Measurements from ENCODE around the gene TRDN. TPM values are rescaled to one million over a fixed set of nuclear protein-coding genes. Genes with fewer than 3 reads are reported as not detected.
"Not testable (repeated sequence)": the region's sequence is repeated elsewhere in the genome, so short reads cannot be mapped to it uniquely, and the experiment has no call there.

TRDN gene
- total RNA-seq, 1 experiment from 2014 or later: 10.4 TPM

GRCh38 chr6:123562264-123562663, 74.5 kb downstream of the TRDN start:
- Histone ChIP-seq H3K79me1 (ENCODE audit: insufficient read depth, low read depth, low read length, poor library complexity, severe bottlenecking) (no peaks in the 10 kb centered on the region), H4K5ac (ENCODE audit: insufficient read length, low read depth, low read length) (no peak overlapping the region), H3K79me2 (ENCODE audit: insufficient read depth, low read length) (no peaks in the 10 kb centered on the region; the same call in 1 of the 2 replicates), H3K56ac (ENCODE audit: insufficient read length, low read depth, low read length) (no peak overlapping the region), H3K4ac (ENCODE audit: low read depth, low read length) (no peak overlapping the region), H3K4me1 (ENCODE audit: insufficient read depth, low read length) (peaks cover 7% of the 10 kb centered on the region), H3K27ac (ENCODE audit: insufficient read length, low read depth, low read length) (no peak overlapping the region), H3K23me2 (ENCODE audit: insufficient read length, low read depth, low read length, poor library complexity, severe bottlenecking) (no peaks in the 10 kb centered on the region), H4K91ac (ENCODE audit: insufficient read length, low read depth, low read length) (no peak overlapping the region), H2BK12ac (ENCODE audit: insufficient read length, low read depth, low read length) (no peak overlapping the region), H3K4me2 (ENCODE audit: insufficient read depth, insufficient read length, low read length) (no peak overlapping the region), H3K27me3 (ENCODE audit: insufficient read depth, low read length) (no peaks in the 10 kb centered on the region), H2BK5ac (ENCODE audit: insufficient read length, low read length) (no peak overlapping the region), H4K8ac (replicated peaks; ENCODE audit: insufficient read length, low read depth, low read length) (no peak overlapping the region), H3K18ac (ENCODE audit: insufficient read length, low read depth, low read length) (no peak overlapping the region), H3K9ac (ENCODE audit: extremely low read depth, insufficient read length, low read length) (no peak overlapping the region), H3K14ac (ENCODE audit: insufficient read depth, low read length) (no peak overlapping the region), H3K23ac (ENCODE audit: insufficient read length, low read depth, low read length) (no peak overlapping the region), H2BK20ac (ENCODE audit: low read depth, low read length, poor library complexity, severe bottlenecking) (no peak overlapping the region), H2AFZ (ENCODE audit: low read length) (no peak overlapping the region), H3K9me3 (ENCODE audit: control insufficient read depth, low read depth, low read length) (no peaks in the 10 kb centered on the region), H2AK5ac (ENCODE audit: insufficient read length, low read length) (no peak overlapping the region), H4K20me1 (ENCODE audit: control insufficient read depth, insufficient read depth, insufficient read length) (no peaks in the 10 kb centered on the region), H3T11ph (ENCODE audit: low read length) (no peak overlapping the region), H2BK15ac (ENCODE audit: low read depth, low read length) (no peak overlapping the region), H2BK120ac (ENCODE audit: low read depth, low read length, poor library complexity, severe bottlenecking) (no peak overlapping the region)
- H3K9me3 Mint-ChIP-seq: peaks cover 0 to 11% of the 10 kb centered on the region in 2 experiments; a peak in 3 of 5 replicates
- peaks cover 31 to 59% of the 10 kb centered on the region in 2 experiments for H3K4me1 Mint-ChIP-seq
- peaks cover 0 to 20% (median 8%) of the 10 kb centered on the region in 3 experiments; a peak in 4 of 7 replicates for H3K36me3 Mint-ChIP-seq (ENCODE audit: insufficient read depth in 1 of 3, low read depth in 3 of 3)
- no peak for TF ChIP-seq CTCF (conservative IDR thresholded peaks at IDR 0.05)
- peak overlapping the region in 1 of 3 experiments; percentile 72; a peak in 3 of 7 replicates for H3K27ac Mint-ChIP-seq
- no peaks in the 10 kb centered on the region for H3K27me3 Mint-ChIP-seq (ENCODE audit: low read depth)
- DNase-seq: no peak
- no peak overlapping the region for H3K4me3 Mint-ChIP-seq
- no CpG with 5 or more reads among the region's 1 CpG for WGBS (ENCODE audit: extremely low coverage, insufficient read length, low lambda C conversion rate)

GRCh38 chr6:123559816-123560215, 76.9 kb downstream of the TRDN start:
- H3K79me2 ChIP-seq (ENCODE audit: insufficient read depth, low read length); H4K20me1 ChIP-seq (ENCODE audit: control insufficient read depth, insufficient read depth, insufficient read length); H3K18ac ChIP-seq (ENCODE audit: insufficient read length, low read depth, low read length); H2BK20ac ChIP-seq (ENCODE audit: low read depth, low read length, poor library complexity, severe bottlenecking); H4K8ac ChIP-seq (replicated peaks; ENCODE audit: insufficient read length, low read depth, low read length); H3K14ac ChIP-seq (ENCODE audit: insufficient read depth, low read length); H3K27ac Mint-ChIP-seq; H3K23me2 ChIP-seq (ENCODE audit: insufficient read length, low read depth, low read length, poor library complexity, severe bottlenecking); H3K27me3 ChIP-seq (ENCODE audit: insufficient read depth, low read length); H2BK12ac ChIP-seq (ENCODE audit: insufficient read length, low read depth, low read length); H3K9me3 ChIP-seq (ENCODE audit: control insufficient read depth, low read depth, low read length); H3K4me2 ChIP-seq (ENCODE audit: insufficient read depth, insufficient read length, low read length); H4K5ac ChIP-seq (ENCODE audit: insufficient read length, low read depth, low read length); H3K4me1 ChIP-seq (ENCODE audit: insufficient read depth, low read length); H3T11ph ChIP-seq (ENCODE audit: low read length); H2BK120ac ChIP-seq (ENCODE audit: low read depth, low read length, poor library complexity, severe bottlenecking); H4K91ac ChIP-seq (ENCODE audit: insufficient read length, low read depth, low read length); H3K79me1 ChIP-seq (ENCODE audit: insufficient read depth, low read depth, low read length, poor library complexity, severe bottlenecking); H2BK5ac ChIP-seq (ENCODE audit: insufficient read length, low read length); DNase-seq; H2AFZ ChIP-seq (ENCODE audit: low read length); H3K4me3 Mint-ChIP-seq; H3K4ac ChIP-seq (ENCODE audit: low read depth, low read length); H3K27ac ChIP-seq (ENCODE audit: insufficient read length, low read depth, low read length); H2BK15ac ChIP-seq (ENCODE audit: low read depth, low read length); H2AK5ac ChIP-seq (ENCODE audit: insufficient read length, low read length); H3K56ac ChIP-seq (ENCODE audit: insufficient read length, low read depth, low read length); H3K23ac ChIP-seq (ENCODE audit: insufficient read length, low read depth, low read length); H3K27me3 Mint-ChIP-seq (ENCODE audit: low read depth); H3K9ac ChIP-seq (ENCODE audit: extremely low read depth, insufficient read length, low read length): not testable (repeated sequence)
- peaks cover 26 to 52% of the 10 kb centered on the region in 2 experiments for H3K4me1 Mint-ChIP-seq
- peaks cover 0 to 13% of the 10 kb centered on the region in 2 experiments; a peak in 3 of 5 replicates for H3K9me3 Mint-ChIP-seq
- H3K36me3 Mint-ChIP-seq (ENCODE audit: insufficient read depth in 1 of 3, low read depth in 3 of 3): peaks cover 0 to 20% (median 8%) of the 10 kb centered on the region in 3 experiments; a peak in 3 of 7 replicates
- no CpG with 5 or more reads among the region's 5 CpGs for WGBS (ENCODE audit: extremely low coverage, insufficient read length, low lambda C conversion rate)
